Activated CD8-positive, alpha-beta memory T cell treated with anti-CD3 and anti-CD28 coated beads, Interleukin-2, amount 10 ng/mL, durations not matched to agents 7 days and 5 days (primary cell): ENCODE measurements around the gene PIRT. TPM values are rescaled to one million over a fixed set of nuclear protein-coding genes. Genes with fewer than 3 reads are reported as not detected.
A peak's percentile ranks its signal among the peaks of the same experiment; 100 is the strongest.
"Not testable (repeated sequence)": the region's sequence is repeated elsewhere in the genome, so short reads cannot be mapped to it uniquely, and the experiment has no call there.

Experiments used
- ATAC-seq: fragments of 150-1000 bp; cut with Tn5 transposase; one replicate; pipeline ENCODE4 v1.10.0; 2021; ENCODE audit warnings: moderate library complexity
- CTCF ChIA-PET: fragments of 350-600 bp; sonication (Branson Sonifier 250); formaldehyde crosslinking; loops from one replicate; lab custom pipeline; 2021; ENCODE audit warnings: antibody characterized with exemption; lab: Charles Lee
- DNase-seq: peaks from one replicate; pipeline ENCODE4 v3.0.0-alpha.2; 2020
- H3K27ac Mint-ChIP-seq: one replicate; pipeline ENCODE4 v1.8.0; 2021; ENCODE audit warnings: mild to moderate bottlenecking, mixed read lengths
- H3K27me3 Mint-ChIP-seq: one replicate; pipeline ENCODE4 v1.8.0; 2021; ENCODE audit warnings: mixed read lengths
- H3K36me3 Mint-ChIP-seq: one replicate; pipeline ENCODE4 v1.8.0; 2021; ENCODE audit warnings: mild to moderate bottlenecking, mixed read lengths
- H3K4me1 Mint-ChIP-seq: one replicate; pipeline ENCODE4 v1.8.0; 2021; ENCODE audit warnings: mixed read lengths
- H3K4me3 Mint-ChIP-seq: one replicate; pipeline ENCODE4 v1.8.0; 2021; ENCODE audit warnings: mild to moderate bottlenecking, moderate library complexity, mixed read lengths
- H3K9me3 Mint-ChIP-seq: one replicate; pipeline ENCODE4 v1.8.0; 2022; ENCODE audit warnings: low read depth, mixed read lengths
- total RNA-seq, 2 experiments: library from RNA; stranded (reverse); gene quantifications; one replicate each; pipeline ENCODE4 v1.2.3, GENCODE V29; 2021

PIRT gene
- total RNA-seq: not detected

GRCh38 chr17:10837921-10838320, at the start of gene PIRT:
TSS of gene PIRT (minus strand) at chr17:10838087. CDS start at chr17:10825645, 12,442 bp downstream.
- Mint-ChIP-seq H3K27me3 (no peaks in the 10 kb centered on the region), H3K27ac (no peak within 1 kb of the TSS), H3K9me3 (no peaks in the 10 kb centered on the region), H3K4me1 (no peaks in the 10 kb centered on the region), H3K4me3 (no peak within 1 kb of the TSS), H3K36me3 (no peaks in the 10 kb centered on the region)
- DNase-seq: no peak
- ATAC-seq: no peak
- CTCF ChIA-PET: no interaction called here

GRCh38 chr17:10881959-10882358, 44.1 kb upstream of the PIRT start:
- H3K36me3 Mint-ChIP-seq: no peaks in the 10 kb centered on the region
- CTCF ChIA-PET: no interaction called here
- H3K4me3 Mint-ChIP-seq: no peak overlapping the region
- no peak overlapping the region for H3K27ac Mint-ChIP-seq
- no peaks in the 10 kb centered on the region for H3K4me1 Mint-ChIP-seq
- ATAC-seq (no peak), DNase-seq (no peak)
- no peaks in the 10 kb centered on the region for H3K9me3 Mint-ChIP-seq
- H3K27me3 Mint-ChIP-seq: no peaks in the 10 kb centered on the region

- no peaks in the 10 kb centered on the region for H3K9me3 Mint-ChIP-seq
- no peaks in the 10 kb centered on the region for H3K4me1 Mint-ChIP-seq
- H3K27me3 Mint-ChIP-seq: no peaks in the 10 kb centered on the region
- ATAC-seq (no peak), DNase-seq (no peak)
- H3K36me3 Mint-ChIP-seq: no peaks in the 10 kb centered on the region
- no peak overlapping the region for H3K27ac Mint-ChIP-seq
- no peak overlapping the region for H3K4me3 Mint-ChIP-seq
- CTCF ChIA-PET: no interaction called here
Measured at GRCh38 chr17:10879190-10879836, 41.4 kb upstream of the PIRT start.

- CTCF ChIA-PET: interaction anchor here (0.7 to 2.0 kb wide), 6 partner anchors 31 to 768 kb away, joined by 3 to 14 read pairs (median 4); no protein-coding TSS in a partner anchor
- ATAC-seq (no peak), DNase-seq (peak; percentile 46)
- no peaks in the 10 kb centered on the region for H3K4me1 Mint-ChIP-seq
- H3K9me3 Mint-ChIP-seq: no peaks in the 10 kb centered on the region
- no peak overlapping the region for H3K4me3 Mint-ChIP-seq
- no peak overlapping the region for H3K27ac Mint-ChIP-seq
- no peaks in the 10 kb centered on the region for H3K36me3 Mint-ChIP-seq
- H3K27me3 Mint-ChIP-seq: no peaks in the 10 kb centered on the region
Measured at GRCh38 chr17:10875984-10876555, 38.2 kb upstream of the PIRT start.

DNA sequence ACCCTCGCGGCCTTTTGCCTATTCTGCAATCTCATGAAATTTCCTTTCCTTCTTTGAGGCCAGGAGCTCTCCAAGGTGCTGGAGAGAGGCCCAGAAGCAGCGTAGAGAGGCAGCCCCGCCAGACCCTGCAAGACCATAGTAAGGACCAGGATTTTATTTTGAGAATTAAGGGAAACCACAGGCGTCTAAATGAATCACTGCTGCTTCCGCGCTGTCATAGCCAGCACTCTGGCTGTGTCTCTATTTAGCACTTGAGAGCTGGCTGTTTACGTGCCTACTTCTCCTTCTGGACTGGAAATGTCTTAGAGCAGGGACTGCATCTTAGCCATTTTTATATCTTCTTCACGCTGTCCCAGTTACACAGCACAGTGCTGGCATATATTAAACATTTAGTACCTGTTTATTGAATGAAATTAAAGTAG, 37.6 kb upstream of the PIRT start:
- no peak for DNase-seq
- no peak overlapping the region for H3K4me3 Mint-ChIP-seq

DNA sequence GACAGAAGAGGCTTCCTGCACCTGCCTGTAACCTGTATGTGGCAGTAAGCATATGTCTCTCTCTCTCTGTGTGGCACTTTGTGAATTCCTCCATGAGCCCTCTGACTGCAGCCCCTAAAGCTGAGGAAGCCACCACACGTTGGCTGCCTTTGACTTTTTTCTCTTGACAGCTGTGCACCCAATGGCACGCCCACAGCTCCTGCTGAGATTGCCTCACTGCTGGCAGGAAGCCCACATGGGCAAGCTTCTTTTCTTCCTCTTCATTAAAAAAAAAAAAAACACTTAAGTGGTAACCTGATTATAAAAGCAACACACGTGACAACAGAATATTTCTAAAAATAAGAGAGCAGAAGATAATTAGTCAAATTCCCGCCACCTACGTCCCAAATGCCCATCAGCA, 34.0 kb upstream of the PIRT start:
- Mint-ChIP-seq H3K4me1 (no peaks in the 10 kb centered on the region), H3K9me3 (no peaks in the 10 kb centered on the region), H3K27ac (no peak overlapping the region), H3K36me3 (no peaks in the 10 kb centered on the region), H3K27me3 (no peaks in the 10 kb centered on the region), H3K4me3 (no peak overlapping the region)
- DNase-seq (no peak), ATAC-seq (no peak)
- CTCF ChIA-PET: no interaction called here

More for the DNA sequence above, 37.6 kb upstream of the PIRT start:
- Mint-ChIP-seq H3K4me1 (no peaks in the 10 kb centered on the region), H3K27me3 (no peaks in the 10 kb centered on the region), H3K36me3 (no peaks in the 10 kb centered on the region), H3K9me3 (no peaks in the 10 kb centered on the region), H3K27ac (no peak overlapping the region)
- ATAC-seq: no peak
- CTCF ChIA-PET: interaction anchor here (0.7 to 2.0 kb wide), 6 partner anchors 30 to 769 kb away, joined by 3 to 14 read pairs (median 4); no protein-coding TSS in a partner anchor

- Mint-ChIP-seq H3K4me1 (no peaks in the 10 kb centered on the region), H3K27ac (no peak overlapping the region), H3K27me3 (no peaks in the 10 kb centered on the region), H3K4me3 (no peak overlapping the region), H3K9me3 (no peaks in the 10 kb centered on the region), H3K36me3 (no peaks in the 10 kb centered on the region)
- CTCF ChIA-PET: no interaction called here
- DNase-seq (no peak), ATAC-seq (no peak)
Measured at GRCh38 chr17:10870336-10871050, 32.6 kb upstream of the PIRT start.

DNA sequence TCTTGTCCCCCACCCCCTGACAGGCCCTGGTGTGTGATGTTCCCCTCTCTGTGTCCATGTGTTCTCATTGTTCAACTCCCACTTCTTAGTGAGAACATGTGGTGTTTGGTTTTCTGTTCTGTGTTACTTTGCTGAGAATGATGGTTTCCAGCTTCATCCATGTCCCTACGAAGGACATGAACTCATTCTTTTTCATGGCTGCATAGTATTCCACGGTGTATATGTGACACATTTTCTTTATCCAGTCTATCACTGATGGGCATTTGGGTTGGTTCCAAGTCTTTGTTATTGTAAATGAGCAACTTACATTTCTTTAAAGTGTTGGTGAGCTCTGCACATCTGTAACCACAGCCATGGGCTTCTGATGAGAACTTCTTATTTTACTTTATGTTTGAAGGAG, 30.9 kb upstream of the PIRT start:
- H3K4me3 Mint-ChIP-seq, H3K36me3 Mint-ChIP-seq, ATAC-seq, H3K27ac Mint-ChIP-seq, H3K27me3 Mint-ChIP-seq, CTCF ChIA-PET, H3K9me3 Mint-ChIP-seq, DNase-seq, H3K4me1 Mint-ChIP-seq: not testable (repeated sequence)

GRCh38 chr17:10859051-10859450, 21.2 kb upstream of the PIRT start:
- Mint-ChIP-seq H3K27me3 (no peaks in the 10 kb centered on the region), H3K27ac (no peak overlapping the region), H3K4me3 (no peak overlapping the region), H3K36me3 (no peaks in the 10 kb centered on the region), H3K4me1 (no peaks in the 10 kb centered on the region), H3K9me3 (peaks cover 2% of the 10 kb centered on the region)
- no peak for ATAC-seq
- CTCF ChIA-PET: no interaction called here
- no peak for DNase-seq

GRCh38 chr17:10857976-10858375, 20.1 kb upstream of the PIRT start:
- peaks cover 2% of the 10 kb centered on the region for H3K9me3 Mint-ChIP-seq
- peaks cover 1% of the 10 kb centered on the region for H3K27me3 Mint-ChIP-seq
- ATAC-seq: no peak
- no peaks in the 10 kb centered on the region for H3K4me1 Mint-ChIP-seq
- H3K36me3 Mint-ChIP-seq: no peaks in the 10 kb centered on the region
- no peak overlapping the region for H3K4me3 Mint-ChIP-seq
- CTCF ChIA-PET: no interaction called here
- DNase-seq: no peak
- H3K27ac Mint-ChIP-seq: no peak overlapping the region

- CTCF ChIA-PET: interaction anchor here (0.8 to 3.2 kb wide), 4 partner anchors 109 to 229 kb away, joined by 3 to 13 read pairs (median 8); no protein-coding TSS in a partner anchor
- peaks cover 32% of the 10 kb centered on the region for H3K27me3 Mint-ChIP-seq
- not testable (repeated sequence) for H3K27ac Mint-ChIP-seq, DNase-seq, H3K9me3 Mint-ChIP-seq, H3K4me1 Mint-ChIP-seq, ATAC-seq, H3K4me3 Mint-ChIP-seq, H3K36me3 Mint-ChIP-seq
Measured at GRCh38 chr17:10846636-10847035, 8.7 kb upstream of the PIRT start.

DNA sequence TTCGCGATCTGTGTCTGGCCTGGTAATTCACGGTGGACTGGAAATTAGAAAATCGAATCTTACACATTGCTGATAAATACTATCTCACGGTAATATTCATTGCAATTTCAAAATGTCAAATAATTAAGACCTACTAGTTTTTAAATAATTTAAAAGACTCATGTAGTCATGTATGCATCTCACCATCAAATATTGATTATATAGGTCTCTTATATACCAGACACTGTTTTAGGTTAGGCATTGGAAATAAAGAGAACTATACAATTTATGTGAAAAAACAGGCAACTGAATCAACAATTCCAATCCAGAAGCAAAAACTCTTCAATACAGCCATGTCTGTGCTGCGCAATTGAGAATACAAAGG, 7.5 kb upstream of the PIRT start:
- CTCF ChIA-PET: interaction anchor here (0.8 to 3.4 kb wide), 17 partner anchors 10 to 228 kb away, joined by 3 to 35 read pairs (median 6); no protein-coding TSS in a partner anchor
- DNase-seq (no peak), ATAC-seq (no peak)
- H3K4me3 Mint-ChIP-seq: peak overlapping the region; percentile 73
- H3K27me3 Mint-ChIP-seq: peaks cover 22% of the 10 kb centered on the region
- H3K4me1 Mint-ChIP-seq: peaks cover 5% of the 10 kb centered on the region
- no peaks in the 10 kb centered on the region for H3K36me3 Mint-ChIP-seq
- H3K27ac Mint-ChIP-seq: no peak overlapping the region
- H3K9me3 Mint-ChIP-seq: no peaks in the 10 kb centered on the region

DNA sequence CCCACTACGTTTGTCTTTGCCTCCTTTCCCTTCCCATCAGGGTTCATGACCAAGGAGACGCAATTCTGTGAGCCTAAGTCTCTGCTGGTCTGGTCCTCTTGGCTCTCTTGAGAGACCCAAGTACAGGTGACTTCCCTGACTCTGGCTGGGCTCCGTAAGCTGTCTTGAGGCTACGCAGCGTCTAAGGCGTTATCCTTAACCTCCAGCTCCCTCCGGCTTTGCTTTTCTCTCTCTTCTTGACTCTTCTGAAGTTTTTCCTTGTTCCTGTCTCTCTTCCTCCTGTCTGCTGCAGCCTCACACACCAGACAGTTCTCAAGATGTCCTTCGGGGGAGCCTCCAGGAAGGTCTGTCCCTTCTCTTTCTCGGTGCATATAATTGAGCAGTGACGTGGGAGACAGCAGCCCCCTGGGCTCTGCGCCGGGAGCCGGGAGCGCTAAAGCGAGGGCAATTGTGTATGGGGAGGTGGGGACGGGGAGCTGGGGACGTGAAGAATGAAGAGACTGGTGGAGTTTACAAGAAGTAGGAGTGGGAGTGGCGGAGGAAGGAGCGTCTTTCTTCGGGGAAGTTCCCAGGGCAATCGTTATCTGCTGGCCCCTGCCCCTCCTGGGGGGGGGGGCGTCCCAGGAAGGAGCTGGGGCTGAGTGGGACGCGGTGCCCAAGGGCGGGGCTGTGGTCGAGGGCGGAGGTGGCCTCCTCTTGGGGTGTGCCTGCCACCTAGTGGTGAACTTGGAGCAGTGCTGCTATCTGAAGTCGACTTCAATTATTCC, 6.9 kb upstream of the PIRT start:
- CTCF ChIA-PET: interaction anchor here (0.7 to 3.4 kb wide), 19 partner anchors 10 to 228 kb away, joined by 3 to 35 read pairs (median 6); no protein-coding TSS in a partner anchor
- DNase-seq (peak; percentile 77), ATAC-seq (peak; percentile 92)
- Mint-ChIP-seq H3K4me1 (peaks cover 5% of the 10 kb centered on the region), H3K36me3 (no peaks in the 10 kb centered on the region), H3K27me3 (peaks cover 22% of the 10 kb centered on the region), H3K9me3 (no peaks in the 10 kb centered on the region), H3K4me3 (peak overlapping the region; percentile 73), H3K27ac (no peak overlapping the region)
